SU-DHL-6 (cell line): ENCODE data around the gene MLH3.

Source experiments
- CTCF ChIP-seq: fragments of 200-600 bp; sonication (generic); IDR thresholded peaks from one replicate; pipeline ENCODE4 v1.5.1; 2017; ENCODE audit warnings: antibody characterized with exemption, mild to moderate bottlenecking, low read length, moderate library complexity; ENCODE audit not compliant: insufficient read depth, poor library complexity, severe bottlenecking
- EZH2phosphoT487 ChIP-seq: fragments of 200-600 bp; sonication (generic), shearing (Covaris generic); conservative IDR thresholded peaks from 2 replicates; pipeline ENCODE4 v1.6.1; 2018; ENCODE audit warnings: mild to moderate bottlenecking, antibody characterized with exemption, low read length, moderate library complexity, mixed read lengths

GRCh38 chr14:75044322-75044721, 6.9 kb downstream of the MLH3 start:
- TF ChIP-seq CTCF, result no peak
- TF ChIP-seq EZH2phosphoT487, result no peak
